ENCODE data around the gene SUSD6.

GRCh38 chr14:69716478-69717187, 105.2 kb downstream of the SUSD6 start:
- TF ChIP-seq TCF12 (IDR thresholded peaks at IDR 0.05) (no peak), CTCF (IDR thresholded peaks at IDR 0.05) (no peak), SIN3A (IDR thresholded peaks at IDR 0.05; ENCODE audit: borderline replicate concordance, low read depth, low read length) (no peak), TEAD4 (IDR thresholded peaks at IDR 0.05; ENCODE audit: borderline replicate concordance, insufficient read depth) (no peak), CHD2 (IDR thresholded peaks at IDR 0.05; ENCODE audit: low read length, partially characterized antibody) (no peak), ELF1 (IDR thresholded peaks at IDR 0.05) (no peak), JUND (IDR thresholded peaks at IDR 0.05) (no peak; the same call in 1 of the 2 replicates)
